Stimulated activated naive B cell treated with anti-CD40 and anti-IgM and Interleukin-4, amounts not matched to agents 10 μg/mL and 1 μg/mL and 100 μg/mL, for 72 hours (primary cell): ENCODE data around the gene ANGPT4.
A peak's percentile ranks its signal among the peaks of the same experiment; 100 is the strongest.

Source experiments
- ATAC-seq, 2 donors: fragments of 150-1000 bp; cut with Tn5 transposase; replicated peaks; 2 replicates each; pipeline ENCODE4 v1.10.0; 2021; ENCODE audit warnings: moderate library complexity in 1 of 2
- DNase-seq: peaks from one replicate; pipeline ENCODE4 v3.0.0; 2021
- H3K27ac Mint-ChIP-seq: one replicate; pipeline ENCODE4 v1.8.0; 2022; ENCODE audit warnings: mild to moderate bottlenecking, mixed read lengths
- H3K27me3 Mint-ChIP-seq, 2 donors: one replicate each; pipeline ENCODE4 v1.8.0; 2022; ENCODE audit warnings: mixed read lengths in 2 of 2
- H3K36me3 Mint-ChIP-seq, 2 donors: one replicate each; pipeline ENCODE4 v1.8.0; 2022; ENCODE audit warnings: mixed read lengths in 2 of 2, mild to moderate bottlenecking in 1 of 2
- H3K4me1 Mint-ChIP-seq, 2 donors: one replicate each; pipeline ENCODE4 v1.8.0; 2022; ENCODE audit warnings: mixed read lengths in 2 of 2, mild to moderate bottlenecking in 1 of 2
- H3K4me3 Mint-ChIP-seq, 2 donors: one replicate each; pipeline ENCODE4 v1.8.0; 2022; ENCODE audit warnings: mild to moderate bottlenecking in 2 of 2, mixed read lengths in 2 of 2, moderate library complexity in 1 of 2
- H3K9me3 Mint-ChIP-seq, 2 donors: one replicate each; pipeline ENCODE4 v1.8.0; 2022; ENCODE audit warnings: mixed read lengths in 2 of 2, mild to moderate bottlenecking in 1 of 2

The ANGPT4 gene

GRCh38 chr20:916125-916799 is at the start of gene ANGPT4:
ANGPT4 (minus strand) TSS chr20:916334; CDS start chr20:916214, 120 bp downstream.
- Mint-ChIP-seq H3K4me1 (peaks cover 0 to 2% of the 10 kb centered on the region in 2 donors), H3K36me3 (no peaks in the 10 kb centered on the region), H3K4me3 (no peak within 1 kb of the TSS), H3K27me3 (peaks cover 22 to 55% of the 10 kb centered on the region in 2 donors), H3K9me3 (peaks cover 0 to 3% of the 10 kb centered on the region in 2 donors), H3K27ac (no peak within 1 kb of the TSS)
- DNase-seq (no peak), ATAC-seq (no peak)

GRCh38 chr20:963795-964194 is 47.7 kb upstream of the ANGPT4 start:
- Mint-ChIP-seq H3K9me3 (peaks cover 0 to 2% of the 10 kb centered on the region in 2 donors), H3K4me3 (no peak overlapping the region), H3K27ac (no peak overlapping the region), H3K36me3 (no peaks in the 10 kb centered on the region), H3K27me3 (peaks cover 38 to 40% of the 10 kb centered on the region in 2 donors), H3K4me1 (no peaks in the 10 kb centered on the region)
- no peak for DNase-seq
- ATAC-seq, result no peak

- no peaks in the 10 kb centered on the region for H3K36me3 Mint-ChIP-seq
- H3K27ac Mint-ChIP-seq, result no peak overlapping the region
- ATAC-seq (no peak), DNase-seq (no peak)
- no peaks in the 10 kb centered on the region for H3K9me3 Mint-ChIP-seq
- H3K4me3 Mint-ChIP-seq, result no peak overlapping the region
- peaks cover 46 to 49% of the 10 kb centered on the region in 2 donors for H3K27me3 Mint-ChIP-seq
- H3K4me1 Mint-ChIP-seq, result no peaks in the 10 kb centered on the region
These were observed 46.5 kb upstream of the ANGPT4 start for GRCh38 chr20:962683-963082.

GRCh38 chr20:962223-962622 is 46.1 kb upstream of the ANGPT4 start:
- H3K4me1 Mint-ChIP-seq, result no peaks in the 10 kb centered on the region
- no peaks in the 10 kb centered on the region for H3K9me3 Mint-ChIP-seq
- no peak overlapping the region for H3K27ac Mint-ChIP-seq
- H3K27me3 Mint-ChIP-seq, result peaks cover 46 to 54% of the 10 kb centered on the region in 2 donors
- ATAC-seq (no peak), DNase-seq (no peak)
- no peak overlapping the region for H3K4me3 Mint-ChIP-seq
- H3K36me3 Mint-ChIP-seq, result no peaks in the 10 kb centered on the region

- no peak overlapping the region for H3K27ac Mint-ChIP-seq
- DNase-seq, result no peak
- no peaks in the 10 kb centered on the region for H3K4me1 Mint-ChIP-seq
- H3K36me3 Mint-ChIP-seq, result no peaks in the 10 kb centered on the region
- ATAC-seq, result no peak
- no peak overlapping the region for H3K4me3 Mint-ChIP-seq
- no peaks in the 10 kb centered on the region for H3K9me3 Mint-ChIP-seq
- peaks cover 46 to 54% of the 10 kb centered on the region in 2 donors for H3K27me3 Mint-ChIP-seq
These were observed 45.6 kb upstream of the ANGPT4 start for GRCh38 chr20:961768-962167.

- ATAC-seq (no peak), DNase-seq (no peak)
- H3K9me3 Mint-ChIP-seq, result no peaks in the 10 kb centered on the region
- no peak overlapping the region for H3K27ac Mint-ChIP-seq
- no peaks in the 10 kb centered on the region for H3K36me3 Mint-ChIP-seq
- H3K4me3 Mint-ChIP-seq, result no peak overlapping the region
- H3K4me1 Mint-ChIP-seq, result peaks cover 3 to 7% of the 10 kb centered on the region in 2 donors
- H3K27me3 Mint-ChIP-seq, result peaks cover 58% of the 10 kb centered on the region in 2 donors
These were observed 44.0 kb upstream of the ANGPT4 start for GRCh38 chr20:959996-960615.

GRCh38 chr20:958936-959815 is 43.0 kb upstream of the ANGPT4 start:
- Mint-ChIP-seq H3K9me3 (no peaks in the 10 kb centered on the region), H3K4me3 (no peak overlapping the region), H3K27ac (peak overlapping the region; percentile 11), H3K36me3 (no peaks in the 10 kb centered on the region), H3K27me3 (peaks cover 58 to 63% of the 10 kb centered on the region in 2 donors), H3K4me1 (peaks cover 3 to 7% of the 10 kb centered on the region in 2 donors)
- ATAC-seq, result no peak
- DNase-seq, result no peak

- H3K4me1 Mint-ChIP-seq, result peaks cover 3 to 7% of the 10 kb centered on the region in 2 donors
- ATAC-seq (no peak), DNase-seq (no peak)
- no peak overlapping the region for H3K27ac Mint-ChIP-seq
- no peaks in the 10 kb centered on the region for H3K36me3 Mint-ChIP-seq
- no peak overlapping the region for H3K4me3 Mint-ChIP-seq
- H3K9me3 Mint-ChIP-seq, result no peaks in the 10 kb centered on the region
- H3K27me3 Mint-ChIP-seq, result peaks cover 58 to 71% of the 10 kb centered on the region in 2 donors
These were observed 41.4 kb upstream of the ANGPT4 start for GRCh38 chr20:957544-957943.

- no peak overlapping the region for H3K4me3 Mint-ChIP-seq
- no peaks in the 10 kb centered on the region for H3K36me3 Mint-ChIP-seq
- H3K27ac Mint-ChIP-seq, result no peak overlapping the region
- H3K27me3 Mint-ChIP-seq, result peaks cover 59 to 81% of the 10 kb centered on the region in 2 donors
- ATAC-seq (peak; percentile 82 to 91), DNase-seq (peak; percentile 56)
- H3K9me3 Mint-ChIP-seq, result no peaks in the 10 kb centered on the region
- peaks cover 3 to 7% of the 10 kb centered on the region in 2 donors for H3K4me1 Mint-ChIP-seq
These were observed 40.3 kb upstream of the ANGPT4 start for GRCh38 chr20:956330-956951.

- Mint-ChIP-seq H3K9me3 (no peaks in the 10 kb centered on the region), H3K4me1 (peaks cover 3 to 7% of the 10 kb centered on the region in 2 donors), H3K27ac (no peak overlapping the region), H3K4me3 (no peak overlapping the region), H3K27me3 (peaks cover 56 to 75% of the 10 kb centered on the region in 2 donors), H3K36me3 (no peaks in the 10 kb centered on the region)
- DNase-seq, result no peak
- no peak for ATAC-seq
These were observed 39.5 kb upstream of the ANGPT4 start for GRCh38 chr20:955656-956055.

- Mint-ChIP-seq H3K9me3 (no peaks in the 10 kb centered on the region), H3K36me3 (no peaks in the 10 kb centered on the region), H3K4me3 (no peak overlapping the region), H3K27ac (no peak overlapping the region), H3K4me1 (peaks cover 3 to 7% of the 10 kb centered on the region in 2 donors), H3K27me3 (peaks cover 57 to 74% of the 10 kb centered on the region in 2 donors)
- DNase-seq (no peak), ATAC-seq (no peak)
These were observed 39.0 kb upstream of the ANGPT4 start for GRCh38 chr20:955111-955510.

- H3K36me3 Mint-ChIP-seq, result no peaks in the 10 kb centered on the region
- no peak overlapping the region for H3K27ac Mint-ChIP-seq
- no peak overlapping the region for H3K4me3 Mint-ChIP-seq
- no peaks in the 10 kb centered on the region for H3K9me3 Mint-ChIP-seq
- peaks cover 3 to 7% of the 10 kb centered on the region in 2 donors for H3K4me1 Mint-ChIP-seq
- DNase-seq (no peak), ATAC-seq (no peak)
- peaks cover 58 to 71% of the 10 kb centered on the region in 2 donors for H3K27me3 Mint-ChIP-seq
These were observed 37.6 kb upstream of the ANGPT4 start for GRCh38 chr20:953742-954141.

- Mint-ChIP-seq H3K27me3 (peaks cover 58 to 68% of the 10 kb centered on the region in 2 donors), H3K4me3 (no peak overlapping the region), H3K4me1 (peaks cover 3 to 7% of the 10 kb centered on the region in 2 donors), H3K36me3 (no peaks in the 10 kb centered on the region), H3K27ac (no peak overlapping the region), H3K9me3 (no peaks in the 10 kb centered on the region)
- ATAC-seq, result no peak
- no peak for DNase-seq
These were observed 36.2 kb upstream of the ANGPT4 start for GRCh38 chr20:952196-952795.
